MCF 10A (cell line): ENCODE results near the gene ADK. TPM values are rescaled to one million over a fixed set of nuclear protein-coding genes. Genes with fewer than 3 reads are reported as not detected.

Source experiments
- BruUV-seq: library from RNA; stranded (reverse); fragments of 400-500 nt; replicated peaks from 2 replicates; lab custom pipeline; 2021; lab: Mats Ljungman, UMichigan
- CTCF ChIA-PET: fragments of 300-600 bp; sonication (Branson Sonifier 250); formaldehyde crosslinking; extraction: SDS; loops from one replicate; lab custom pipeline; 2021; ENCODE audit warnings: antibody characterized with exemption, inconsistent platforms; lab: Yijun Ruan, JAX
- POLR2A ChIA-PET: fragments of 300-600, 350-650 bp; sonication (Branson Sonifier 250); formaldehyde crosslinking; extraction: SDS; loops from one replicate; lab custom pipeline; 2020; ENCODE audit warnings: antibody characterized with exemption, inconsistent platforms; lab: Yijun Ruan, JAX
- DNase-seq: peaks from one replicate; pipeline ENCODE4 v3.0.0-alpha.2; 2018; ENCODE audit not compliant: unreplicated experiment
- H3K27ac Mint-ChIP-seq: one replicate; pipeline ENCODE4 v1.8.0; 2022; ENCODE audit warnings: mild to moderate bottlenecking, low read depth, mixed read lengths; ENCODE audit not compliant: unreplicated experiment
- H3K27me3 Mint-ChIP-seq: one replicate; pipeline ENCODE4 v1.8.0; 2022; ENCODE audit warnings: mixed read lengths; ENCODE audit not compliant: insufficient read depth, unreplicated experiment
- H3K36me3 Mint-ChIP-seq: one replicate; pipeline ENCODE4 v1.8.0; 2022; ENCODE audit warnings: mild to moderate bottlenecking, moderate library complexity, mixed read lengths; ENCODE audit not compliant: insufficient read depth, unreplicated experiment
- H3K4me1 Mint-ChIP-seq: one replicate; pipeline ENCODE4 v1.8.0; 2022; ENCODE audit warnings: mixed read lengths; ENCODE audit not compliant: insufficient read depth, unreplicated experiment
- H3K4me3 Mint-ChIP-seq: one replicate; pipeline ENCODE4 v1.8.0; 2022; ENCODE audit warnings: mild to moderate bottlenecking, moderate library complexity, mixed read lengths; ENCODE audit not compliant: unreplicated experiment
- H3K9me3 Mint-ChIP-seq: one replicate; pipeline ENCODE4 v1.8.0; 2022; ENCODE audit warnings: mixed read lengths; ENCODE audit not compliant: unreplicated experiment
- CTCF ChIP-seq: fragments of 200-600 bp; IDR thresholded peaks from one replicate; pipeline ENCODE4 v1.8.0; 2022; ENCODE audit warnings: antibody characterized with exemption, mild to moderate bottlenecking; ENCODE audit not compliant: unreplicated experiment
- intact Hi-C: fragments of 100-400 bp; cut with micrococcal nuclease; formaldehyde crosslinking; loops from 2 replicates; pipeline ENCODE4 v1.14.1; 2022
- total RNA-seq: library from RNA; stranded (reverse); gene quantifications from 2 replicates; pipeline ENCODE4 v1.2.3, GENCODE V29; 2022

The ADK gene
- total RNA-seq, 1 experiment from 2014 or later: 98.6 TPM

GRCh38 chr10:74333174-74333573 is 182.2 kb downstream of the ADK start:
- no peaks in the 10 kb centered on the region for H3K9me3 Mint-ChIP-seq

GRCh38 chr10:74334221-74334620 is 183.2 kb downstream of the ADK start:
- H3K27me3 Mint-ChIP-seq: no peaks in the 10 kb centered on the region
- POLR2A ChIA-PET: interaction anchor here (1.2 kb wide), 1 partner anchor 17 kb away, joined by 5 read pairs; no protein-coding TSS in a partner anchor
- BruUV-seq: no TSS peak
- no peak overlapping the region for H3K27ac Mint-ChIP-seq
- CTCF ChIA-PET: no interaction called here
- intact Hi-C loops: no loop called here
- DNase-seq: no peak
- TF ChIP-seq CTCF: no peak
- no peak overlapping the region for H3K4me3 Mint-ChIP-seq
- H3K36me3 Mint-ChIP-seq: peaks cover 19% of the 10 kb centered on the region
- peaks cover 12% of the 10 kb centered on the region for H3K4me1 Mint-ChIP-seq
- H3K9me3 Mint-ChIP-seq: no peaks in the 10 kb centered on the region

More at GRCh38 chr10:74333174-74333573, 182.2 kb downstream of the ADK start:
- peaks cover 12% of the 10 kb centered on the region for H3K4me1 Mint-ChIP-seq
- H3K4me3 Mint-ChIP-seq: no peak overlapping the region
- ChIA-PET CTCF (no interaction called here), POLR2A (interaction anchor here (0.9 to 1.2 kb wide), 3 partner anchors 9 to 18 kb away, joined by 3 to 5 read pairs (median 3); no protein-coding TSS in a partner anchor)
- no peak for DNase-seq
- no TSS peak for BruUV-seq
- no peaks in the 10 kb centered on the region for H3K27me3 Mint-ChIP-seq
- no peak overlapping the region for H3K27ac Mint-ChIP-seq
- TF ChIP-seq CTCF: no peak
- peaks cover 19% of the 10 kb centered on the region for H3K36me3 Mint-ChIP-seq
- intact Hi-C loops: no loop called here

- POLR2A ChIA-PET: no interaction called here
- peaks cover 12% of the 10 kb centered on the region for H3K4me1 Mint-ChIP-seq
- H3K4me3 Mint-ChIP-seq: no peak overlapping the region
- DNase-seq: no peak
- no peak overlapping the region for H3K27ac Mint-ChIP-seq
- H3K9me3 Mint-ChIP-seq: no peaks in the 10 kb centered on the region
- BruUV-seq: no TSS peak
- no peak for TF ChIP-seq CTCF
- peaks cover 19% of the 10 kb centered on the region for H3K36me3 Mint-ChIP-seq
- no peaks in the 10 kb centered on the region for H3K27me3 Mint-ChIP-seq
- intact Hi-C loops: no loop called here
- CTCF ChIA-PET: no interaction called here
These were observed 184.5 kb downstream of the ADK start for GRCh38 chr10:74335501-74335900.

GRCh38 chr10:74337330-74338016 is 186.5 kb downstream of the ADK start:
- intact Hi-C loops: no loop called here
- ChIA-PET POLR2A (interaction anchor here (0.6 to 1.1 kb wide), 4 partner anchors 11 to 1797 kb away, joined by 3 to 5 read pairs (median 3); no protein-coding TSS in a partner anchor), CTCF (no interaction called here)
- Mint-ChIP-seq H3K27me3 (no peaks in the 10 kb centered on the region), H3K9me3 (no peaks in the 10 kb centered on the region), H3K4me3 (no peak overlapping the region), H3K4me1 (peaks cover 12% of the 10 kb centered on the region), H3K27ac (peak overlapping the region; percentile 54), H3K36me3 (peaks cover 20% of the 10 kb centered on the region)
- DNase-seq: peak; percentile 23
- BruUV-seq: no TSS peak
- TF ChIP-seq CTCF: no peak
